Measurements from ENCODE around the gene NTNG1. TPM values are rescaled to one million over a fixed set of nuclear protein-coding genes. Genes with fewer than 3 reads are reported as not detected.

Gene NTNG1
- total RNA-seq, 1 experiment from 2014 or later = 1.5 TPM

GRCh38 chr1:107530543-107530942, 389.7 kb downstream of the NTNG1 start:
- Histone ChIP-seq H2BK15ac (ENCODE audit: low read depth, low read length) (no peak overlapping the region), H3K23me2 (ENCODE audit: insufficient read length, low read depth, low read length, poor library complexity, severe bottlenecking) (no peaks in the 10 kb centered on the region), H3K27ac (ENCODE audit: insufficient read length, low read depth, low read length) (no peak overlapping the region), H2BK20ac (ENCODE audit: low read depth, low read length, poor library complexity, severe bottlenecking) (no peak overlapping the region), H4K5ac (ENCODE audit: insufficient read length, low read depth, low read length) (no peak overlapping the region), H4K8ac (replicated peaks; ENCODE audit: insufficient read length, low read depth, low read length) (no peak overlapping the region), H3K27me3 (ENCODE audit: insufficient read depth, low read length) (no peaks in the 10 kb centered on the region), H2BK120ac (ENCODE audit: low read depth, low read length, poor library complexity, severe bottlenecking) (no peak overlapping the region), H2AK5ac (ENCODE audit: insufficient read length, low read length) (no peak overlapping the region), H2BK5ac (ENCODE audit: insufficient read length, low read length) (no peak overlapping the region), H3K23ac (ENCODE audit: insufficient read length, low read depth, low read length) (no peak overlapping the region), H3T11ph (ENCODE audit: low read length) (no peak overlapping the region), H3K79me1 (ENCODE audit: insufficient read depth, low read depth, low read length, poor library complexity, severe bottlenecking) (no peaks in the 10 kb centered on the region), H3K4me2 (ENCODE audit: insufficient read depth, insufficient read length, low read length) (no peak overlapping the region), H3K9me3 (ENCODE audit: control insufficient read depth, low read depth, low read length) (no peaks in the 10 kb centered on the region), H3K4ac (ENCODE audit: low read depth, low read length) (no peak overlapping the region), H3K56ac (ENCODE audit: insufficient read length, low read depth, low read length) (no peak overlapping the region), H3K4me1 (ENCODE audit: insufficient read depth, low read length) (no peaks in the 10 kb centered on the region), H3K9ac (ENCODE audit: extremely low read depth, insufficient read length, low read length) (no peak overlapping the region), H3K18ac (ENCODE audit: insufficient read length, low read depth, low read length) (no peak overlapping the region), H4K20me1 (ENCODE audit: control insufficient read depth, insufficient read depth, insufficient read length) (no peaks in the 10 kb centered on the region), H4K91ac (ENCODE audit: insufficient read length, low read depth, low read length) (no peak overlapping the region), H3K79me2 (ENCODE audit: insufficient read depth, low read length) (no peaks in the 10 kb centered on the region), H2AFZ (ENCODE audit: low read length) (no peak overlapping the region), H2BK12ac (ENCODE audit: insufficient read length, low read depth, low read length) (no peak overlapping the region), H3K14ac (ENCODE audit: insufficient read depth, low read length) (no peak overlapping the region)
- H3K9me3 Mint-ChIP-seq = no peaks in the 10 kb centered on the region
- TF ChIP-seq CTCF (conservative IDR thresholded peaks at IDR 0.05) = no peak
- no peaks in the 10 kb centered on the region; a peak in 1 of 7 replicates for H3K36me3 Mint-ChIP-seq (ENCODE audit: insufficient read depth in 1 of 3, low read depth in 3 of 3)
- DNase-seq = no peak
- no peaks in the 10 kb centered on the region for H3K27me3 Mint-ChIP-seq (ENCODE audit: low read depth)
- H3K4me3 Mint-ChIP-seq = no peak overlapping the region
- H3K27ac Mint-ChIP-seq = peak overlapping the region in 1 of 3 experiments; percentile 7; a peak in 1 of 7 replicates
- peaks cover 16 to 21% of the 10 kb centered on the region in 2 experiments for H3K4me1 Mint-ChIP-seq
- WGBS (ENCODE audit: extremely low coverage, insufficient read length, low lambda C conversion rate) = no CpG with 5 or more reads among the region's 6 CpGs
